HEK293T (cell line): ENCODE data around the gene MYO7B.

Source experiments
- ARNT ChIP-seq: fragments of 450-650 bp; IDR thresholded peaks from 2 replicates; pipeline ENCODE4 v1.6.1; 2017; ENCODE audit warnings: mild to moderate bottlenecking
- BHLHE40 ChIP-seq: fragments of 450-650 bp; IDR thresholded peaks from 2 replicates; pipeline ENCODE4 v1.6.1; 2016; ENCODE audit warnings: mild to moderate bottlenecking, moderate library complexity, borderline replicate concordance
- FOXK2 ChIP-seq: fragments of 450-650 bp; IDR thresholded peaks from 2 replicates; pipeline ENCODE4 v1.6.1; 2016; ENCODE audit warnings: mild to moderate bottlenecking
- FOXM1 ChIP-seq: fragments of 450-650 bp; IDR thresholded peaks from 2 replicates; pipeline ENCODE4 v1.6.1; 2017; ENCODE audit warnings: mild to moderate bottlenecking, borderline replicate concordance
- L3MBTL2 ChIP-seq: fragments of 450-650 bp; conservative IDR thresholded peaks from 2 replicates; pipeline ENCODE4 v1.6.1; 2016; ENCODE audit warnings: mild to moderate bottlenecking
- LEF1 ChIP-seq: fragments of 450-650 bp; IDR thresholded peaks from 2 replicates; pipeline ENCODE4 v1.6.1; 2017; ENCODE audit warnings: mild to moderate bottlenecking, borderline replicate concordance
- NFRKB ChIP-seq: fragments of 450-650 bp; IDR thresholded peaks from 2 replicates; pipeline ENCODE4 v1.6.1; 2016; ENCODE audit warnings: mild to moderate bottlenecking, moderate library complexity
- SUZ12 ChIP-seq: fragments of 450-650 bp; IDR thresholded peaks from 2 replicates; pipeline ENCODE4 v1.6.1; 2016; ENCODE audit warnings: mild to moderate bottlenecking
- ZNF384 ChIP-seq: fragments of 450-650 bp; IDR thresholded peaks from 2 replicates; pipeline ENCODE4 v1.6.1; 2016

DNA sequence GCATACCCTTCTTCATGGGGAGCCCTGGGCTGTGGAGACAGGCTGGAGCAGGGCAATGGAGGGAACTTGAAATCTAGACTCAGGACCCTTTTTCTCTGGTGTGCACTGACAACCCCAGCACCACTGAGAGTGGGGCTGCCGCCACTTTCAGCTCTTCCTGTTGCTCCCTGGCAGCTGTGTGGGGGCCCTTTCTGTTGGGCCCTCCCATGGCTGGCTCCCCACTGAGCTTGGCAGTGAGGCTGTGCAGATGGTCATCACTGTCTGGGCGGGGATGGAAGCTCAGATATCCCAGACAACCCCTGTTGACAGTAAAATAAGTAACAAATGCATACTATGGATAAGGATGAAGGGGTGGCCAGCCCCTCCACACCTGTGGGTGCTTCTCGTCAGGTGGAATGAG lies 6.7 kb downstream of the MYO7B start:
- TF ChIP-seq FOXK2 (no peak), L3MBTL2 (no peak), BHLHE40 (no peak), NFRKB (no peak), FOXM1 (no peak), LEF1 (no peak), ARNT (no peak), ZNF384 (no peak), SUZ12 (no peak)
